K562 (cell line): Measurements from ENCODE around the gene LCTL. TPM values are rescaled to one million over a fixed set of nuclear protein-coding genes. Genes with fewer than 3 reads are reported as not detected.

Experiments used
- ATAC-seq: fragments of 200-7000 bp; cut with Tn5 transposase; 3 replicates; pipeline ENCODE4 v1.9.1; 2020; ENCODE audit warnings: moderate library complexity
- BruUV-seq: library from RNA; stranded (reverse); fragments of 400-500 nt; replicated peaks from 2 replicates; lab custom pipeline; 2021; lab: Mats Ljungman, UMichigan
- CTCF ChIA-PET: fragments of 300-600 bp; formaldehyde crosslinking; extraction: SDS; loops from one replicate; lab custom pipeline; 2021; ENCODE audit warnings: low intra/inter-chr PET ratio; lab: Yijun Ruan, JAX
- POLR2A ChIA-PET: fragments of 300-600, 350-650 bp; sonication (Branson Sonifier 250); formaldehyde crosslinking; extraction: SDS; loops from one replicate; lab custom pipeline; 2021; ENCODE audit warnings: antibody characterized with exemption, inconsistent platforms; lab: Yijun Ruan, JAX
- DNase-seq, 4 experiments: peaks; one replicate each; pipeline versions ENCODE4 v3.0.0 to v3.0.0-alpha.2; 2011 to 2018; ENCODE audit warnings: low spot score in 3 of 4, mixed read lengths in 3 of 4; ENCODE audit errors: extremely low read depth in 1 of 4
- FAIRE-seq: peaks from 2 replicates; lab custom pipeline; 2011; peaks lifted over from hg19 to GRCh38; lab: Jason Lieb, UNC
- H2AFZ ChIP-seq: 2 replicates; pipeline ENCODE4 v1.6.0; 2011; ENCODE audit warnings: low read depth, low read length, control low read depth, inconsistent platforms
- H3K27ac ChIP-seq: fragments of 200-600 bp; 3 replicates; pipeline ENCODE4 v1.8.0; 2011; ENCODE audit warnings: low read depth, mild to moderate bottlenecking, control low read depth, inconsistent platforms, low read length, moderate library complexity, mixed read lengths; ENCODE audit errors: extremely low read depth
- H3K27me3 ChIP-seq, 2 experiments: fragments of 300-600 bp in 1 of 2; 2 replicates in 1 of 2; 3 replicates in 1 of 2; pipeline versions ENCODE4 v1.6.0 to v1.8.0; 2011; ENCODE audit warnings: inconsistent platforms in 2 of 2, low read length in 2 of 2, mild to moderate bottlenecking in 1 of 2, mixed read lengths in 1 of 2, moderate library complexity in 1 of 2; ENCODE audit not compliant: control insufficient read depth in 2 of 2, insufficient read depth in 2 of 2
- H3K36me3 ChIP-seq: fragments of 300-600 bp; 3 replicates; pipeline ENCODE4 v1.8.0; 2011; ENCODE audit warnings: mild to moderate bottlenecking, low read length, inconsistent platforms; ENCODE audit not compliant: control insufficient read depth, insufficient read depth
- H3K4me1 ChIP-seq, 2 experiments: fragments of 200-600 bp in 1 of 2; replicated peaks in 1 of 2; 2 replicates in 1 of 2; 3 replicates in 1 of 2; pipeline versions ENCODE4 v1.5.1 to v1.8.0; 2011; ENCODE audit warnings: inconsistent platforms in 2 of 2, low read length in 2 of 2, mild to moderate bottlenecking in 1 of 2, mixed read lengths in 1 of 2, moderate library complexity in 1 of 2; ENCODE audit not compliant: control insufficient read depth in 2 of 2, insufficient read depth in 2 of 2
- H3K4me2 ChIP-seq: 2 replicates; pipeline ENCODE4 v1.6.1; 2011; ENCODE audit warnings: low read length, control low read depth, inconsistent platforms, mixed read lengths; ENCODE audit not compliant: insufficient read depth
- H3K4me3 ChIP-seq: fragments of 200-600 bp; sonication (generic), shearing (Covaris generic); 2 replicates; pipeline ENCODE4 v1.5.1; 2016; ENCODE audit warnings: control low read depth, inconsistent platforms
- H3K79me2 ChIP-seq: fragments of 200-600 bp; 3 replicates; pipeline ENCODE4 v1.8.0; 2011; ENCODE audit warnings: low read length, inconsistent platforms; ENCODE audit not compliant: control insufficient read depth, insufficient read depth
- H3K9ac ChIP-seq, 2 experiments: 2 replicates each; pipeline versions ENCODE4 v1.6.0 to v1.6.1; 2011; ENCODE audit warnings: low read depth in 2 of 2, low read length in 2 of 2, control low read depth in 1 of 2, inconsistent platforms in 1 of 2, mild to moderate bottlenecking in 1 of 2, mixed read lengths in 1 of 2; ENCODE audit not compliant: insufficient read depth in 1 of 2
- H3K9me1 ChIP-seq: one replicate; pipeline ENCODE4 v1.6.0; 2011; ENCODE audit warnings: inconsistent platforms, mild to moderate bottlenecking, low read length, moderate library complexity; ENCODE audit not compliant: control insufficient read depth, insufficient read depth
- H3K9me3 ChIP-seq: replicated peaks from 2 replicates; pipeline ENCODE4 v1.5.1; 2011; ENCODE audit warnings: low read depth, low read length, inconsistent platforms; ENCODE audit not compliant: control insufficient read depth, insufficient read depth
- H4K20me1 ChIP-seq: replicated peaks from 2 replicates; pipeline ENCODE4 v1.6.1; 2011; ENCODE audit warnings: low read length, inconsistent platforms, mixed read lengths; ENCODE audit not compliant: control insufficient read depth, insufficient read depth
- CBX3 ChIP-seq, 2 experiments: IDR thresholded peaks; 1 replicate in 1 of 2; 2 replicates in 1 of 2; pipeline ENCODE4 v1.6.1; 2012; ENCODE audit warnings: inconsistent platforms in 2 of 2, low read length in 2 of 2, borderline replicate concordance in 1 of 2, control low read depth in 1 of 2
- ETV6 ChIP-seq, 3 experiments: fragments of 150-350 bp in 1 of 3; sonication (generic) in 1 of 3; formaldehyde crosslinking in 1 of 3; IDR thresholded peaks; 2 replicates each; pipeline versions ENCODE4 v1.6.1 to v1.8.0; 2014 to 2022; ENCODE audit warnings: borderline replicate concordance in 2 of 3, low read depth in 2 of 3, antibody characterized with exemption in 1 of 3, low read length in 1 of 3, mild to moderate bottlenecking in 1 of 3, missing genetic modification reagents in 1 of 3
- in situ Hi-C: fragments of 300-500 bp; cut with MboI; formaldehyde crosslinking; loops from 4 replicates; pipeline ENCODE4 v1.15.0; 2018; ENCODE audit warnings: inconsistent platforms, mixed read lengths
- intact Hi-C: fragments of 100-400 bp; cut with micrococcal nuclease; formaldehyde crosslinking; loops from 2 replicates; pipeline ENCODE4 v1.14.2; 2022
- polyA plus RNA-seq, 8 experiments: library from polyadenylated mRNA; depleted of rRNA in 4 of 8; stranded (reverse) in 5 of 8; unstranded in 3 of 8; fragments of >200 nt; fragmentation: Nextera tagmentation in 2 of 8; fragmentation: Illumina TruSeq in 1 of 8; extraction: Ambion mirVana in 2 of 8; extraction: Trizol in 1 of 8; gene quantifications; 2 replicates each; pipeline versions ENCODE4 v1.2.1 to v1.2.3, GENCODE V29; 2011 to 2014; ENCODE audit warnings: inconsistent platforms in 1 of 8, missing spikeins in 1 of 8
- total RNA-seq, 7 experiments: library from RNA; depleted of rRNA in 6 of 7; stranded (reverse); fragments of >200 nt in 6 of 7; fragmentation: Illumina TruSeq in 2 of 7; extraction: Trizol in 2 of 7; gene quantifications; 2 replicates each; pipeline versions ENCODE4 v1.2.1 to v1.2.3, GENCODE V29; 2011 to 2021; ENCODE audit warnings: low replicate concordance in 1 of 7

LCTL gene
- total and polyA plus RNA-seq, 9 of the 15 experiments (the other 6 are each of a cell fraction or from before 2014, with no cell fraction given): 0.08 to 0.31 (median 0.17) TPM; not detected in 6

- H3K36me3 ChIP-seq: peaks cover 79% of the 10 kb centered on the region
- CTCF ChIA-PET: no interaction called here
- intact Hi-C loops: loop anchor here (5.0 kb wide), 1 partner anchor 265 kb away; no protein-coding TSS in a partner anchor
- no peak overlapping the region for H3K4me2 ChIP-seq
- H3K79me2 ChIP-seq: peaks cover 91% of the 10 kb centered on the region
- in situ Hi-C loops: no loop called here
- H4K20me1 ChIP-seq: peaks cover 72% of the 10 kb centered on the region
- DNase-seq (no peak), ATAC-seq (no peak), FAIRE-seq (no peak)
- BruUV-seq: no TSS peak
- no peak overlapping the region for H3K4me3 ChIP-seq
- H2AFZ ChIP-seq: no peak overlapping the region
- peaks cover 33% of the 10 kb centered on the region for H3K9me1 ChIP-seq
- H3K9ac ChIP-seq: no peak overlapping the region
- POLR2A ChIA-PET: interaction anchor here (1.2 kb wide), 1 partner anchor 12 kb away, joined by 4 read pairs; no protein-coding TSS in a partner anchor
- peaks cover 46 to 53% of the 10 kb centered on the region in 2 experiments for H3K4me1 ChIP-seq
- H3K27ac ChIP-seq: no peak overlapping the region
- no peaks in the 10 kb centered on the region for H3K9me3 ChIP-seq
- TF ChIP-seq CBX3 (IDR thresholded peaks at IDR 0.05; ENCODE audit: borderline replicate concordance in 1 of 2, low read length in 2 of 2) (no peak), ETV6 (IDR thresholded peaks at IDR 0.05; ENCODE audit: borderline replicate concordance in 1 of 2, low read depth in 2 of 2, low read length in 1 of 2) (0 out of 4 replicates have a peak, but pooled peaks of 1 of the 2 experiments have one; percentile 23), ETV6 (CRISPR knock-in tag; IDR thresholded peaks at IDR 0.05; ENCODE audit: borderline replicate concordance) (no peak)
- TF ChIP-seq, all 486 proteins: peak for 1
- no peaks in the 10 kb centered on the region for H3K27me3 ChIP-seq
These were observed 21.2 kb upstream of the LCTL start for GRCh38 chr15:66587020-66587419.
